ENCODE results near the gene FLT3. TPM values are rescaled to one million over a fixed set of nuclear protein-coding genes. Genes with fewer than 3 reads are reported as not detected.

The FLT3 gene
- total RNA-seq, 2 experiments from 2014 or later = 0.09 to 0.12 TPM

DNA sequence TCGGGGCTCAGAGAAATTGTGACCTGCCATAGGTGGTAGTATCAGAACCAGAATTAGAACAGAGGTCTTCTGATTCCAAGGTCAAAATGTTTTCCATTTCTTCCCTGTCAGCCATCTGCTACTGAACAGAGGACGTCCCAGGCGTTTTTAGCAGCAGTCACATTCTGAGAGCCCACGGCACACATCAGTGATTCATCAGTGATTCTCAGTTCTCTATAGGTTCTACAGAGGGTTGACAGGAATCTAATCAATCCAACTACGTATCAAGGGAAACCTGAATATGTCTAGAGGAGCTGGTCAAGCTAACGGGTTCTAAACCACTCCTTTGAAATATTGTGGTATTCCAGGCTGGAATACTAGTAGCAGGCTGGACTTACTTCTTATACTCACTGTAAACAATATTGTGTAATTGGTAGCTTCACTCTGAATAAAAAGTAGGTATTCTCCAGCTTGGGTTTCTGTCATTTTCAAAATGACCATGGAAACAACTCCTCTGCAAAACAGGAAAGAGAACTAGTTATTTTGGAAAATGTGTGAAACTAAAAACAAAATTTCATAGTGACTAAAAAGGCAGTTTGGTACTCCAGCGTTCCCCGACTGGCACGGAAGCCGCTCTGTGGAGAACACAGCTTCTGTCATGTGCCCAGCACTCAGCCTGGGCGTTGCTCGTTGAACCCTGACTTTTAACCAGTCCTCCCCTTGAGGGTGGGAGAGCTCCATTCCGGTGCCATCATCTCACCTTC is 43.2 kb downstream of the FLT3 start:
- ChIA-PET CTCF (interaction anchor here (1.6 kb wide), 1 partner anchor 15 kb away, joined by 6 read pairs; no protein-coding TSS in a partner anchor), POLR2A (no interaction called here)
- Mint-ChIP-seq H3K27me3 (peaks cover 19% of the 10 kb centered on the region), H3K4me1 (no peaks in the 10 kb centered on the region), H3K27ac (no peak overlapping the region), H3K9me3 (ENCODE audit: low read depth) (no peaks in the 10 kb centered on the region), H3K4me3 (no peak overlapping the region), H3K36me3 (ENCODE audit: low read depth) (no peaks in the 10 kb centered on the region)
- ATAC-seq (no peak), DNase-seq (no peak)
- intact Hi-C loops (cut with DNase I, micrococcal nuclease) = loop anchor here in 1 of 2 experiments (5.0 kb wide), 1 partner anchor 580 kb away; no protein-coding TSS in a partner anchor

DNA sequence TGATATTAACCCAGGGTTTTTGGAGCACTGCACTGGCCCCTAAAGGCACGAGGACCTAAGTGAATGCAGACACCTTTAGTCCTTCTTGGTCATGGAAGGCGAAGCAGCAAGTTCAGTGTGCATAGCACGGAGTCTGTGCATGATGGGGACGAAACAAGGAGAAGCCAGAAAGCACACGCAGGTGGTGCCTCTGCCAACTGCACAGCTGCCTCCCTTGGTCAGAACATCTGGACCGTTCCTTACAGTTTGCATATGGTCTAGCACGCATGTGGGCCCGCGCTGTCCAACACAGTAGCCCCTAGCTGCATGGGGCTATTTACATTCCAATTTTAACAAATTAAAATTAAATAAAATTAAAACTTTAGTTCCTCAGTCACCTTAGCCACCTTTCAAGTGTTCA is 44.0 kb downstream of the FLT3 start:
- DNase-seq = no peak
- POLR2A ChIA-PET = no interaction called here
- Mint-ChIP-seq H3K27me3 (peaks cover 19% of the 10 kb centered on the region), H3K36me3 (ENCODE audit: low read depth) (no peaks in the 10 kb centered on the region), H3K9me3 (ENCODE audit: low read depth) (no peaks in the 10 kb centered on the region), H3K4me3 (no peak overlapping the region), H3K27ac (no peak overlapping the region), H3K4me1 (no peaks in the 10 kb centered on the region)
- ATAC-seq = no peak
- intact Hi-C loops (cut with DNase I, micrococcal nuclease) = loop anchor here in 1 of 2 experiments (5.0 kb wide), 1 partner anchor 581 kb away; no protein-coding TSS in a partner anchor
- CTCF ChIA-PET = no interaction called here

DNA sequence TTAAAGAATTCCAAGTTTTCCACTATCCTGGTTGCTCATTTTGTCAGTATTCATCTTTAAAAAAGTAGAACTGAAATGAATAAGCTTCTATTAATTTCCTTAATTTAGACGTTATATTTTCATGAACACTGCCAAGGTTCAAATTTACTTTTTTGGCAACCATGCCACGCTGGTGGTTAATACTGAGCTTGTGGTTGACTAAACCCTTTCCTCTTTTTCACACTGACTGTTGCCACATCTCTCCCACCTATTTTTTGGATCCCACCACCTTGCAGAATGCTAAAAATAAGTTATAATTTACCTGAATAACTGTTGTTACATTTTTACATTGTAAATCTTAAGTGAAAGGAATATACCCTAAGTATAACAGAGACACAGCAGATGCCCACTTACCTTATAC is 45.0 kb downstream of the FLT3 start:
- ChIA-PET POLR2A (no interaction called here), CTCF (interaction anchor here (1.2 kb wide), 1 partner anchor 24 kb away, joined by 5 read pairs; no protein-coding TSS in a partner anchor)
- Mint-ChIP-seq H3K4me3 (no peak overlapping the region), H3K4me1 (no peaks in the 10 kb centered on the region), H3K9me3 (ENCODE audit: low read depth) (no peaks in the 10 kb centered on the region), H3K27me3 (peaks cover 19% of the 10 kb centered on the region), H3K36me3 (ENCODE audit: low read depth) (no peaks in the 10 kb centered on the region), H3K27ac (no peak overlapping the region)
- intact Hi-C loops (cut with DNase I, micrococcal nuclease) = loop anchor here in 1 of 2 experiments (5.0 kb wide), 1 partner anchor 582 kb away; no protein-coding TSS in a partner anchor
- DNase-seq (no peak), ATAC-seq (no peak)

DNA sequence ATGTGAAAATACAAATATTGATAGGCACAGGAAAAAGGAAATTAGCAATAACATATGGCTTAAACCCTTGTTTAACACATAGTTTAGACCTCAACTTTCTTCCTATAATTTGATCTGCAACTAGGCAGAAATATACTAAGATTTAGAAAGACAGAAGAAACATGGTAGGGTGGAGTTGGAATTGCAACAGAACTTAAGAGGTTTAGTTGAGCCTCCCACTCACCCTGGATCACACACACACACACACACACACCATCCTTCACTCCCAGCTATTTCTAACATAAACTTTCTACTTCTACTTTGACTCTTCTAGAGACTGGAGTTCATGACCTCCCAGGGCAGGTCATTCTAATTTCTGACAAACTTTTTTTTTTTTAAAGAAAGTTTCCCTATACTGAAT is 47.4 kb downstream of the FLT3 start:
- H3K27me3 Mint-ChIP-seq = peaks cover 24% of the 10 kb centered on the region
- CTCF ChIA-PET = no interaction called here

DNA sequence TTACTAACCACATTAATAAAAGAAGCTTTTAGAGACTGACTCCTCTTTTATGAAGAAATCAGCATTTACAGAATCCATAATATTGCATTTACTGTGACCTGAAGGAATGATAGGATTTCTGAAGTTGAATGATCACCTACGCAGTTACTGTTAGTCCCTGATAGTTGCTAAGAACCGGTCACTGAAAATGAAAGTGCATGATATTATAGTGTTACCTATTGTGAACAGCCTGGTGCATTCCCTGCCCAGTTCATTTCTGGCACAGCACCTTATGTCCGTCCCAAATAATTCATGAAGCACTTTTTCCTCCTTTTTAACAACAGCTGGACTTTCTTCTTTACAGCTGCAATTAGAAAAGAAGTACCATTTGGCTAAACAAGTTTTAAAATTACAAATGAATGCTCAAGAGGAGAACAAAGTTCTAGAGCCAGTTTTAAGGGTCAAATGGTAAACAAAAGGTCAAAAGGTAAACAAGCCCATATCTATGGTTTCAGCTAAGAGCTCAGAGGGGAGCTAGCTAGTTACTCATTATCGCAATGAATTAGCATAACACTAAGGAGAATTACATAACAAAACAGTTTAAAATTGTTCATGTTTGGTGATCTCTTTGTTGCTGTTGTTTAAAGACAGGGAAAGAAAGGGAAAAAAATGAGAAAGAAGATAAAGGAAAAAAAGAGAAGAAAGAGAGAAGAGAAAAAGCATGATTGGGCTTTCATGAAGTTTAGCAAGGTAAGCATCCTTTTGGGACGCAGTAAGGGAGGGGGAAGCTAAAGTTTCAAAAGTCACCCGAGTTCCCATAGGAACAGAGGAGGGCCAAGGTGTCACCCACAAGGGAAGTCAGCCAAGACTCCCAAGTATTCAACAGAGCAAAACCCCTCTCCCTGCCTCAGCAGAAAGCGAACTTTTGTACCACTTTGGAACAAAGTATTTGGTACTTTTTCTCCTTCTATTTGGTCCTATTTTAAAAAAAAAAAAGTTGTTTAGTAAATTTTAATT is 50.2 kb downstream of the FLT3 start:
- POLR2A ChIA-PET = no interaction called here
- intact Hi-C loops (cut with DNase I, micrococcal nuclease) = no loop called here
- Mint-ChIP-seq H3K4me3 (no peak overlapping the region), H3K9me3 (ENCODE audit: low read depth) (no peaks in the 10 kb centered on the region), H3K36me3 (ENCODE audit: low read depth) (no peaks in the 10 kb centered on the region), H3K4me1 (peaks cover 13% of the 10 kb centered on the region), H3K27ac (no peak overlapping the region), H3K27me3 (peaks cover 11% of the 10 kb centered on the region)
- DNase-seq = no peak
- no peak for ATAC-seq
- CTCF ChIA-PET = interaction anchor here (1.1 kb wide), 1 partner anchor 220 kb away, joined by 4 read pairs; no protein-coding TSS in a partner anchor

More for the DNA sequence above, 47.4 kb downstream of the FLT3 start:
- POLR2A ChIA-PET = no interaction called here
- DNase-seq = no peak
- H3K4me3 Mint-ChIP-seq = no peak overlapping the region
- H3K9me3 Mint-ChIP-seq (ENCODE audit: low read depth) = no peaks in the 10 kb centered on the region
- ATAC-seq = no peak
- intact Hi-C loops (cut with DNase I, micrococcal nuclease) = no loop called here
- H3K36me3 Mint-ChIP-seq (ENCODE audit: low read depth) = no peaks in the 10 kb centered on the region
- H3K27ac Mint-ChIP-seq = no peak overlapping the region
- H3K4me1 Mint-ChIP-seq = peaks cover 8% of the 10 kb centered on the region

DNA sequence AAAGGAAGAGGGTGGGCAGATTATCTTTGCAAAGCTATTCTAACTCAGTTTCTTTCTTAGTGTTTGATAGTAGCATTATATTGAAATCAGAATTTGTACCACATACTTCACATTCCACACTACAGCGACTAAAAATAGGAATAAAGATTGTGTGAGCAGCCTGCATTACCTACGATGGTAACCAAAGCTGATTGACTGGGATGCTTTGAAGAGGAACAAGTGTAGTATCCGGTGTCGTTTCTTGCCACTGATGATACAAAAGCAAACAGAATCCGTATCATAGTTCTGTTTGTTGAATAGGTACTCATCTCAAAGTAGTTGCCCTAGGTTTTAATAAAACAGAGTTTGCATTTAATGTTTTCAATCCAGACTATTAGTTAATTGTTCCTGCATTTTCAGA is 51.2 kb downstream of the FLT3 start:
- Mint-ChIP-seq H3K9me3 (ENCODE audit: low read depth) (no peaks in the 10 kb centered on the region), H3K27ac (no peak overlapping the region), H3K4me3 (no peak overlapping the region), H3K36me3 (ENCODE audit: low read depth) (no peaks in the 10 kb centered on the region), H3K27me3 (peaks cover 7% of the 10 kb centered on the region), H3K4me1 (peaks cover 13% of the 10 kb centered on the region)
- ChIA-PET CTCF (no interaction called here), POLR2A (no interaction called here)
- intact Hi-C loops (cut with DNase I, micrococcal nuclease) = no loop called here
- ATAC-seq (no peak), DNase-seq (no peak)

DNA sequence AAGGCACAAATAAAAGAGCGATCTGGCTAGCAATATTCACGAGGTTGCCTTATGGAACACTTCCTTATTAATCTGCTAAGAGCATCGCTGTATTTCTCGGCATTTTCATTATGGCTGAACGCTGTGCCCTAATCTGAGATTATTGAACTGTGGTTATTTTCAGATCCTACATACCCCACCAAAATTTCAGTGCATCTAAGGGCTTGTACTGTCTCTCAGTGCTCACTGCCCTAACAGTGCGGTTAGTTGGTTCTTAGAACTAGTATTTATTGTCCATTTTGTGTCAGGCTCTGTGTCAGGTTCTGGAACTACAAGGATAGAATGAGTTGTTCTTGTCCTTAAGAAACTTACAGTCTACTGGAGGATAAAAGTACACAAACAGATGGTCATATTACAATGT is 51.6 kb downstream of the FLT3 start:
- H3K36me3 Mint-ChIP-seq (ENCODE audit: low read depth) = no peaks in the 10 kb centered on the region
- peaks cover 13% of the 10 kb centered on the region for H3K4me1 Mint-ChIP-seq
- ATAC-seq (no peak), DNase-seq (no peak)
- ChIA-PET CTCF (no interaction called here), POLR2A (no interaction called here)
- intact Hi-C loops (cut with DNase I, micrococcal nuclease) = no loop called here
- H3K4me3 Mint-ChIP-seq = no peak overlapping the region
- no peaks in the 10 kb centered on the region for H3K9me3 Mint-ChIP-seq (ENCODE audit: low read depth)
- no peak overlapping the region for H3K27ac Mint-ChIP-seq
- peaks cover 5% of the 10 kb centered on the region for H3K27me3 Mint-ChIP-seq

DNA sequence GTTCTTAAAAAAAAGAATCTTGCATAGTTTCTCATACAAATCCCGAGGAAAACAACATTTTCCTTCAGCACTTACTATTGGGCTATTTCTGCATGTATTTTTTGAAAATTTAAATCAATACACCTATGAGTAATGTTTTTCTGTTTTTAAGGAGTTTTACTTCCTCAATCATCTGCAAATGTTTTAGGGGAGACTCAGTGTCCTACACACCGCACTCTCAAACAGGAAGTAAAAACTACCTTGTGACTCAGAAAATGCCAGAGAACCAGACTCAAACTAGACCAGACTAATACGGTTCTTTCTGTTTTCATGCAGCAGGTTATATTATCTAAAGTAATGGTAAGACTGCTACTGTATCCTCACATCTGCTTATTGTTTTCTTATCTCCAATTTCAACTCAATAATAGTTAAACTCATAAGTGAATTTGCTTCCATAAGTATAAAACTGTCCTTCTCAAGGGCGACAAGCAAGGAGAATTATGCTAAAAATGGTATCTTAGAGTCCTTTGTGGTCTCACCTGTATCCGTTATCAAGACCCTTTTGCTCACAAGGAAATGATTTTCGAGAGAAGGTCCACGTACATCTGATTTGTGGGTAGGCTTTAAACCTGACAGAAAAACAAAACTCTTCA is 52.5 kb downstream of the FLT3 start:
- Mint-ChIP-seq H3K36me3 (ENCODE audit: low read depth) (no peaks in the 10 kb centered on the region), H3K27me3 (peaks cover 5% of the 10 kb centered on the region), H3K9me3 (ENCODE audit: low read depth) (no peaks in the 10 kb centered on the region), H3K4me1 (peaks cover 13% of the 10 kb centered on the region), H3K4me3 (no peak overlapping the region), H3K27ac (no peak overlapping the region)
- CTCF ChIA-PET = no interaction called here
- POLR2A ChIA-PET = no interaction called here
- intact Hi-C loops (cut with DNase I, micrococcal nuclease) = no loop called here
- ATAC-seq = peak; percentile 88
- no peak for DNase-seq

DNA sequence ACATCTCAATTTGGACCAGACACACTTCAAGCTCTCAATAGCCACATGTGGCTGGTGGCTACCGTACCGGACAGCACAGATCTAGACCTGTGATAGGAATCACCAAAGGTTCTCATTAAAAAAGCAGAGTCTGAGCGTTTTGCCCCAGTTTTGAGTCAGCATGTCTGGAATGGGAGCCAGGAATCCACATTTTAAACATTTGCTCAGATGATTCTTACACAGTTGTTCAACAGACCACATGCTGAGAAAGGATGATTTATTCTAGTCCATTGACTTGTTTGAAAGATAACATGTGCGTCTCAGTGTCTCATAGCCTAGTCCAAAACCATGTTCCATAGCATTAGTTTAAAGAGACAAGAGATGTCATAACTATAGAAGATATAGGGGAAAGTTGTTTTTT is 53.4 kb downstream of the FLT3 start:
- POLR2A ChIA-PET = no interaction called here
- Mint-ChIP-seq H3K27me3 (peaks cover 7% of the 10 kb centered on the region), H3K9me3 (ENCODE audit: low read depth) (no peaks in the 10 kb centered on the region), H3K27ac (no peak overlapping the region), H3K36me3 (ENCODE audit: low read depth) (no peaks in the 10 kb centered on the region), H3K4me1 (peaks cover 13% of the 10 kb centered on the region), H3K4me3 (no peak overlapping the region)
- intact Hi-C loops (cut with DNase I, micrococcal nuclease) = no loop called here
- ATAC-seq (no peak), DNase-seq (no peak)
- CTCF ChIA-PET = no interaction called here

DNA sequence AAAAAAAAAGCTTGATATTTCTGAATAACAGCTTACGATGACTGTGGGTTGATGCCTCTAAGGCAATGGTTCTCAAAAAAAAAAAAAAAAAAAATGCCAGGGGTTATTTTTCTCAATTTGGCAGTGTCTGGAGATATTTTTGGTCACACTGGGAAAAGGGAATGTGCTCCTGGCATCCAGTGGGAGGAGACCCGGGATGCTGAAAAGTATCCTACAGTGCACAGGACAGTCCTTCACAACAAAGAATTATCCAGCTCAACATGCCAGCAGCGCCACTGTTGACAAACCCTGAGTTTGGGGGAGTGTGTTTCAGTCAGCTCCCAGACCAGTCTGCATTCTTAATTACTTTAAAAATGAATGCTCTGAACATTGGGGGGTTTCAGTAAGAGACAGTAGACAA is 54.5 kb downstream of the FLT3 start:
- H3K4me1 Mint-ChIP-seq = peaks cover 13% of the 10 kb centered on the region
- CTCF ChIA-PET = interaction anchor here (0.6 to 0.7 kb wide), 2 partner anchors 330 to 342 kb away, joined by 3 read pairs; no protein-coding TSS in a partner anchor
- no peak overlapping the region for H3K27ac Mint-ChIP-seq
- no peak for DNase-seq
- H3K9me3 Mint-ChIP-seq (ENCODE audit: low read depth) = no peaks in the 10 kb centered on the region
- peaks cover 9% of the 10 kb centered on the region for H3K27me3 Mint-ChIP-seq
- POLR2A ChIA-PET = no interaction called here
- H3K4me3 Mint-ChIP-seq = no peak overlapping the region
- no peak for ATAC-seq
- H3K36me3 Mint-ChIP-seq (ENCODE audit: low read depth) = no peaks in the 10 kb centered on the region
- intact Hi-C loops (cut with DNase I, micrococcal nuclease) = no loop called here

DNA sequence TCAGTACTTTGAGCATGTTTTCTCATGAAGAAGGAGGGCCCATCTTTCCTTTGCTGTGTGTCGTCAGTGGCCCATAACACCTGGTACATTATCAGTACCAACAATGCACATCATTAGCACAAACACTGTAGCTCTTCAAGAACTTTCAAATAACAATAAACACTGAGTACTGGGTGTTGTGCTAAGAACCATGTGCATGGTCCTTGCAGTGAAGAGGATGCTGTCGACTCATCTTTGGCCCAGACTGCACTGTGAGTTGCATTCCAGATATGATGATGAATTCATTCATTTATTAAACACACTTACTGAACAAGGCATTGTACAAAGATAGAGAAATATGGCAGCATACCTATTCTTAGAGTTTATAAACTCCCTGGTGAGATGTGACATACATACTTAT is 55.8 kb downstream of the FLT3 start:
- Mint-ChIP-seq H3K27ac (no peak overlapping the region), H3K27me3 (peaks cover 11% of the 10 kb centered on the region), H3K4me1 (peaks cover 13% of the 10 kb centered on the region), H3K9me3 (ENCODE audit: low read depth) (no peaks in the 10 kb centered on the region), H3K36me3 (ENCODE audit: low read depth) (no peaks in the 10 kb centered on the region), H3K4me3 (no peak overlapping the region)
- DNase-seq = no peak
- intact Hi-C loops (cut with DNase I, micrococcal nuclease) = no loop called here
- no peak for ATAC-seq
- ChIA-PET CTCF (interaction anchor here (0.7 kb wide), 1 partner anchor 43 kb away, joined by 3 read pairs; no protein-coding TSS in a partner anchor), POLR2A (no interaction called here)
